GM10266 (cell line): ENCODE results near the gene CUL4A.

Experiments used
- DNase-seq: peaks from one replicate; pipeline ENCODE4 v3.0.0; 2012; ENCODE audit errors: extremely low spot score
- TF ChIP-seq, protein P1 (sequence below): IDR thresholded peaks from 2 replicates; pipeline ENCODE4 v1.5.1; 2012; ENCODE audit warnings: mild to moderate bottlenecking, low read depth; ENCODE audit not compliant: control insufficient read depth, insufficient read depth; ENCODE audit errors: missing control alignments

The CUL4A gene

GRCh38 chr13:113229161-113229560 is 19.7 kb downstream of the CUL4A start:
- TF ChIP-seq, protein P1, sequence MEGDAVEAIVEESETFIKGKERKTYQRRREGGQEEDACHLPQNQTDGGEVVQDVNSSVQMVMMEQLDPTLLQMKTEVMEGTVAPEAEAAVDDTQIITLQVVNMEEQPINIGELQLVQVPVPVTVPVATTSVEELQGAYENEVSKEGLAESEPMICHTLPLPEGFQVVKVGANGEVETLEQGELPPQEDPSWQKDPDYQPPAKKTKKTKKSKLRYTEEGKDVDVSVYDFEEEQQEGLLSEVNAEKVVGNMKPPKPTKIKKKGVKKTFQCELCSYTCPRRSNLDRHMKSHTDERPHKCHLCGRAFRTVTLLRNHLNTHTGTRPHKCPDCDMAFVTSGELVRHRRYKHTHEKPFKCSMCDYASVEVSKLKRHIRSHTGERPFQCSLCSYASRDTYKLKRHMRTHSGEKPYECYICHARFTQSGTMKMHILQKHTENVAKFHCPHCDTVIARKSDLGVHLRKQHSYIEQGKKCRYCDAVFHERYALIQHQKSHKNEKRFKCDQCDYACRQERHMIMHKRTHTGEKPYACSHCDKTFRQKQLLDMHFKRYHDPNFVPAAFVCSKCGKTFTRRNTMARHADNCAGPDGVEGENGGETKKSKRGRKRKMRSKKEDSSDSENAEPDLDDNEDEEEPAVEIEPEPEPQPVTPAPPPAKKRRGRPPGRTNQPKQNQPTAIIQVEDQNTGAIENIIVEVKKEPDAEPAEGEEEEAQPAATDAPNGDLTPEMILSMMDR: no peak
- no peak for DNase-seq

DNA sequence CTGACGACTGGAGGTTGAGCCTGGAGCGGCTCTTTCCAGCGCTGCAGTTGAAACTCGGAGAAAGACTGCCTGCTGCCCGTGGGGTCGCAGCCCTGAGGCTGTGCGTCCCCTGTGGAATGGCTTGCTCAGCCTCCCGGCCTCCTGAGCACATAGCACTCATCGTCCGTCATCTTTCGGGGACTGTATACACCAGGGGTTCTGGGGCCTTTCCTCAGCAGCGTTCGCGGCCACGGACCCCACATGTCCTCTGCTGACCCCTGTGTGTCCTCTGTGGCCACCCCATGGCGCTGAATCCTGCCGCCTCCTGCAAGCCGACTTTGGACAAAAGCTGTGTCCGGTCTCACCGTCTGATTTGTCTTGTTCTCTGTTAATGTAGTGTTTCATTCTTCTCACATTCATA is 20.4 kb downstream of the CUL4A start:
- DNase-seq: no peak

GRCh38 chr13:113231306-113232207 is 22.1 kb downstream of the CUL4A start:
- DNase-seq: no peak
- TF ChIP-seq, protein P1: no peak

More for the DNA sequence above, 20.4 kb downstream of the CUL4A start:
- TF ChIP-seq, protein P1: no peak

DNA sequence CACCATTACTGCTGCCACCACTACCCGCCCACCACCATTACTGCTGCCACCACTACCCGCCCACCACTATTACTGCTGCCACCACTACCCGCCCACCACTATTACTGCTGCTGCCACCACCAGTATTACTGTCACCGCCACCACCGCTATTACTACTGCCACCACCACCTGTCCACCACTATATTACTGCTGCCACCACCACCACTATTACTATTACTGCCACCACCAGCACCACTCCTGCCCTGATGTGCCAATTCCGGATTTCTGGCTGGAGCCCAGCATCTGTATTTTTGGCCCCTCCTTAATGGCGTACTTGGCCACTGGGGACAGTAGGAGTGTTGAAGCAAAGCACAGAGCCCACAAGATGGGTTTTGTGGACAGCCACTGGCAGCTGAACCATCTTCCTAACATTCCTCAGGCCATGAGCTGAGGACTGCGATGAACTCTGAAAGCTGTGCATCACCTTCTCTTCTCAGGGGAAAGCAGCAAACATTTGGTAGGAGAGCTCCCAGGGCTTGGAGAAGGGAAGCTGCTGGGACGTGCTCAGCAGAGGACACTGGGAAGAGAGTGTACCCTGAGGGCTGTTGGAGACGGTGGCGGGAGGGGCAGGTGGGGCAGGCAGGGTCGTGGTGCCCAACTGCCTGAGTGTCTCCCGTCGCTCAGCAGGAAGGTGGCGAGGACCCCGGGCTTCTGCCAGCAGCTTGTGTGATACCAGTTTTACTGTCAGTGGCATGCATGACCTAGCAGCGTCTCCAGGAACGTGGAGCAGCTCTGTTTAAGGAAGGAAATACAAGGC is 23.0 kb downstream of the CUL4A start:
- TF ChIP-seq, protein P1: no peak
- DNase-seq: no peak

DNA sequence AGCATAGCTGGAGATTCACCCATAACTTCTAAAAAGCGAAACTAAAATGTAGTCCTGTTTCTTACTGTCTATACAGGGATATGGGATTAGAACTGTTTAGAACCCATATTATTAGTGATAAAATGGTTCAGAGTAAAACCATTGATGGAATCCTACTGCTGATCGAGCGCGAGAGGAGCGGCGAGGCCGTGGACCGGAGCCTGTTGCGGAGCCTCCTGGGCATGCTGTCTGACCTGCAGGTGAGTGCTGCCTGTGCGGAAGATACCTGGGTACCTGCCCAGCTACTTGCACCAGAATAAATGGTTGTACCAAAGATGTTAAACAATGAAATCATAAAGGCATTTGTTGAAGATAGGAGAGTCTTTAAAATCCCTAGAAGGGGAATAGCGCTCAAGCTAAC is 23.7 kb downstream of the CUL4A start:
- TF ChIP-seq, protein P1: no peak
- DNase-seq: no peak

- TF ChIP-seq, protein P1: no peak
- no peak for DNase-seq
These were observed 29.1 kb downstream of the CUL4A start for GRCh38 chr13:113238536-113238935.

DNA sequence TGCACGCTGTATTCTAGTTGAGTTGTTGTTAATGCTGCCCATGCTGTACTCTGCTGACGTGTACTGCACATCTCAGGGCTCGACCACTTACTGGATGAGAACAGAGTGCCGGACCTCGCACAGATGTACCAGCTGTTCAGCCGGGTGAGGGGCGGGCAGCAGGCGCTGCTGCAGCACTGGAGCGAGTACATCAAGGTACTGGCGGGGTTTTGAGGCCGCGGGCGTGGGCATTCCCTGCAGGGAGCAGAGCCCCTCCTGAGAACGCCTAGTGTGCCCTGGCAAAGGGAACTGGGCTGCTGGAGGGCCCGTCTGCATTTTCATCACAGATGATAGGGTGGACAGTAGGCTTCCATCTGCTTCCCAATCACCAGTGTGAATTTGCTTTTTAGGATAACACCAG is 29.9 kb downstream of the CUL4A start:
- DNase-seq: no peak
- TF ChIP-seq, protein P1: no peak
